Cardiac fibroblast (primary cell): Measurements from ENCODE around the gene ZNF500.

Experiments used
- DNase-seq, 2 donors: peaks; one replicate each; pipeline versions ENCODE4 v3.0.0 to v3.0.0-alpha.2; 2010; ENCODE audit warnings: low read depth in 2 of 2
- H3K4me3 ChIP-seq, 2 donors: replicated peaks in 1 of 2; 1 replicate in 1 of 2; 2 replicates in 1 of 2; pipeline ENCODE4 v1.5.1; 2011; ENCODE audit warnings: low read depth in 2 of 2, low read length in 2 of 2, mild to moderate bottlenecking in 2 of 2, moderate library complexity in 1 of 2
- TF ChIP-seq, protein P1 (sequence below): IDR thresholded peaks from one replicate; pipeline ENCODE4 v1.5.1; 2011; ENCODE audit warnings: low read depth, mild to moderate bottlenecking, low read length, inconsistent platforms

The ZNF500 gene

DNA sequence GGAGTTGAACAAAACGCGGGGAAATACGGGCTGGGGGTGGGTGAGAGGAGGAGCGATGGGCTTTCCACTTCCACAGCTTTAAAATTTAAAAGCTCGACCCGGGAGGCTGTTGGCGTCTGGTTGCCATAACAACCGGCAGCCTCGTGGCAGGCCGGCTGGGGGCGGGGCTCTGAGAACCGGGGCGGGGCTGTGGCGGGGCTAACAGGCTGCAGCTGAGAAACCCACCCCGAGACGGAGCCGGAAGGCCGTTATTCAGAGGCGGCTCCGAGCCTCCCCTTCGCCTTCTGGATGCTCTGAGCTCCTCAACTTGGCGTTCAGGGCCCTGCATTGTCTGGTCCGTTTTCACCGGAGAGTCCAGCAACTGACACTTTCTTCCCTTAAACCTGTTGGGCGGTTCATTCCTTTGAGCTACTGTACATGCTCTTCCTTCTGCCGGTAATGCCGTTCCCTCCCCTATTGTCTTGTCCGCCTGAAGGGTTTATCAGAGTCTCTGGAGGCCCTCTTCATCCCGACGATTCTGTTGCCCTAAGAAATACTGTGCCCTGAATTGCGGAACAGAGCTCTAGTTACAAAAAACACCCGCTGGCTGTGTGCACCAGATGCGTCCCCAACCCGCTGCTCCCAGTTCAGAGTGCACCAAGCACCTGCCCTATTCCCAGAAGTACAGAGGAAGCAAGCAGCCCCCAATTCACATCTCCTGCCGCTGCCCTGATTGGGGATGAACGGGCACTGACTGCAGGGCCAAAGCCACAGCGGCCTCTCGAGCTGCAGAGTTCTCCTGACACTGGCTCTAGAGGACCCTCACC is 32.0 kb downstream of the ZNF500 start:
- TF ChIP-seq, protein P1, sequence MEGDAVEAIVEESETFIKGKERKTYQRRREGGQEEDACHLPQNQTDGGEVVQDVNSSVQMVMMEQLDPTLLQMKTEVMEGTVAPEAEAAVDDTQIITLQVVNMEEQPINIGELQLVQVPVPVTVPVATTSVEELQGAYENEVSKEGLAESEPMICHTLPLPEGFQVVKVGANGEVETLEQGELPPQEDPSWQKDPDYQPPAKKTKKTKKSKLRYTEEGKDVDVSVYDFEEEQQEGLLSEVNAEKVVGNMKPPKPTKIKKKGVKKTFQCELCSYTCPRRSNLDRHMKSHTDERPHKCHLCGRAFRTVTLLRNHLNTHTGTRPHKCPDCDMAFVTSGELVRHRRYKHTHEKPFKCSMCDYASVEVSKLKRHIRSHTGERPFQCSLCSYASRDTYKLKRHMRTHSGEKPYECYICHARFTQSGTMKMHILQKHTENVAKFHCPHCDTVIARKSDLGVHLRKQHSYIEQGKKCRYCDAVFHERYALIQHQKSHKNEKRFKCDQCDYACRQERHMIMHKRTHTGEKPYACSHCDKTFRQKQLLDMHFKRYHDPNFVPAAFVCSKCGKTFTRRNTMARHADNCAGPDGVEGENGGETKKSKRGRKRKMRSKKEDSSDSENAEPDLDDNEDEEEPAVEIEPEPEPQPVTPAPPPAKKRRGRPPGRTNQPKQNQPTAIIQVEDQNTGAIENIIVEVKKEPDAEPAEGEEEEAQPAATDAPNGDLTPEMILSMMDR: no peak
- DNase-seq: peak; percentile 81 to 88
- H3K4me3 ChIP-seq: peak overlapping the region; percentile 97 to 98

DNA sequence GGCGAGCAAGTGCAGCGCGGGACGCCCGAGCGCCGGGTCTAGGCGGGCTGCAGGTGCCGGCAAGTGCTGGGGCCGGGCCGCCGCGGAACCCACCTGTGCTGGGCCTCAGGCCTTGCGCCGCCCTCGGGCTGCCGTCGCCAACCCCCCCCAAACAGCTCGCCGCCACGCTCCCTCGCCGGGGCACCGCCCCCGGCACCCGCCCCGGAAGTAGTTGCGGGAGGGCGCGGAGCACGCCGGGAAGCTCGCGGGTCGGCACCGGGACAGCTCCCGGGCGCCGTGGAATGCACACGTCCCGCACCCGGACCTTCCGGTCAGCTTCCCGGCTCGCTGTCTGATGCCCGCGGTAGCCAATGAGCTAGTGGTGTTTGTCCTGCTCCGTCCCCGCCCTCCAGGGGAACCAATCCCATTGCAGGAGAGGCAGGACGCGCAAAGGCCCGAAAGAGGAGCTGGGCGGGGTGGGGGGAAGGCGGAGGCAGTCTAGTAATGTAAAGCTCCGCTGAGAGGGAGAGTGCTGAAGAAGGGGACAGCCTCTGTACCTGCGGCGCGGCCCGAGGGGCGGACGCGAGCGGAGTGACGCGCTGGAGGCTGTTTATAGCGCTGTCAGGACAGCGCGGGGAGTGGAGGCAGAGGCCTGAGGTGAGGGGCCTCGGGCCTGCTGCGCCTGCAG is 32.8 kb downstream of the ZNF500 start, which contains the start of the genes ANKS3 and DNAAF8:
Gene ANKS3, minus strand, starts transcription at position 209 of the 667 bp plus-strand sequence. CDS start 4,122 bp downstream, outside the sequence.
Gene DNAAF8, plus strand, starts transcription at position 475 of the 667 bp plus-strand sequence. CDS start 1,978 bp downstream, outside the sequence.
- TF ChIP-seq, protein P1: no peak
- peak; percentile 98 for DNase-seq
- H3K4me3 ChIP-seq: peak within 1 kb of the TSS; percentile 97 to 98

DNA sequence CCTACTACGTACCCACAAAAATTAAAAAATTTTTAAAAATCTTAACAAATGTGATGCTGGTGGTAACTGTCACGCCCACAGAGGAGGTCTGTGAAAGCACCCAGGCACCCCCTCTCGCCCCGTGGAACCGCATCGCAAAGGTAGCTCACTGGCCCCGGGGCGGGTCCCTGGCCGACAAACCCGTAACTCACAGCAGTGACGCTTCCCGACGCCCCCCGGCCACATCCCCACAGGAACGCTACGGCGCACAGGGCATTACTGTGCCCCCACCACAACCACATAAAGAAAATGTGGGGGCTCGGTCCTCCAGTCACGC is 33.3 kb downstream of the ZNF500 start:
- no peak for DNase-seq
- peak overlapping the region; percentile 97 to 98 for H3K4me3 ChIP-seq
- TF ChIP-seq, protein P1: no peak

DNA sequence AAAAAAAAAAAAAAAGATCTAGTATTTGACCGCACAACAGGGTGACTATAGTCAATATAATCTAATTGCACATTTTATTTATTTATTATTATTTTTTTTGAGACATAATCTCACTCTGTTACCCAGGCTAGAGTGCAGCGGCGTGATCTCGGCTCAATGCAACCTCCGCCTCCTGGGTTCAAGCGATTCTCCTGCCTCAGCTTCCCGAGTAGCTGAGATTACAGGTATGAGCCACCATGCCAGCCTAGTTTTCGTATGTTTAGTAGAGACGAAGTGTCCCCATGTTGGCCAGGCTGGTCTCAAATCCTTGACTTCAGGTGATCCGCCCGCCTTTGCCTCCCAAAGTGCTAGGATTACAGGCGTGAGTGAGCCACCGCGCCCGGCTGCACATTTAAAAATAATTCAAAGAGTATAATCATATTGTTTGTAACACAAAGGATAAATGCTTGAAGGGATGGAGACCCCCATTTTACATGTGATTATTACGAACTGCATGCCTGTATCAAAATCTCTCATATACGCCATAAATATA is 33.7 kb downstream of the ZNF500 start:
- no peak for DNase-seq
- H3K4me3 ChIP-seq: peak overlapping the region; percentile 97 to 98
- TF ChIP-seq, protein P1: no peak

DNA sequence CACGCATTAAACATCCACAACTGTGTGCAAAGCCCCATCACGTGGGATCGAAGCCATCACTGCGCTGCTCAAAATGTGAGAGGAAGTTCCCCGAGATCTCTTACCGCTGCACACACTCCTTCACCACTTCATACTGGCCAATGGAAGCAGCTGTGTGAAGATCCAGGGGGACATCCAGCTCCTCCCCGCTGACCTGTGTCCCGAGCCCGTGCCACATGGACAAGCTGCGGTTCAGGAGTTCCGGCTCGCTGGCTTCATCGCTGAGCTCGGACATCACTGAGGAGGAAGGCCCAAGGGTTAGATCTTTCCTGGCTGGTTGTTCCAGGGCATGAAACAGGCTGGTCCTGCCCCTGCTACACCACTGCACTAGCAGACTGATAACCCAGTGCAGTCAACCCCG is 37.1 kb downstream of the ZNF500 start:
- TF ChIP-seq, protein P1: no peak
- H3K4me3 ChIP-seq: no peak overlapping the region
- DNase-seq: no peak

DNA sequence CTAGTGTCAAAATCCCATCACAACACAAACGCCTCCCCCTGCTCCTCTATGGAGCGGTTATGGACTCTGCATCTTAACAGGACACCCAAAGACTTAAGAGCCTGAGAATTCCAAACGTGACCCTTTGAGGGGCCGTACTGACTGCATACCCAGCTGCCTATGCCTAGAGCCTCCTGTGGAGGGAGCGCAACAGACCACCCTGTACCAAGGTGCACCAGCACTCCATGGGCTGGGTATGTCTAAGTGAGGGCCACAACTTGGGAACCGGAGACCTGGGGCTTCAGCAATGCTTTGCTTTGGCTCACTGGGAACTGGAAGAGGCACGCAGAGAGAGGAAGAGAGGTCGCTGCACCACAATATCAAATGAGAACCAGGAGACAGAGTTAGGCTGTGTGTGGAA is 38.3 kb downstream of the ZNF500 start:
- TF ChIP-seq, protein P1: no peak
- no peak overlapping the region for H3K4me3 ChIP-seq
- no peak for DNase-seq
